ENCODE data around the gene KRT34.

Gene KRT34

DNA sequence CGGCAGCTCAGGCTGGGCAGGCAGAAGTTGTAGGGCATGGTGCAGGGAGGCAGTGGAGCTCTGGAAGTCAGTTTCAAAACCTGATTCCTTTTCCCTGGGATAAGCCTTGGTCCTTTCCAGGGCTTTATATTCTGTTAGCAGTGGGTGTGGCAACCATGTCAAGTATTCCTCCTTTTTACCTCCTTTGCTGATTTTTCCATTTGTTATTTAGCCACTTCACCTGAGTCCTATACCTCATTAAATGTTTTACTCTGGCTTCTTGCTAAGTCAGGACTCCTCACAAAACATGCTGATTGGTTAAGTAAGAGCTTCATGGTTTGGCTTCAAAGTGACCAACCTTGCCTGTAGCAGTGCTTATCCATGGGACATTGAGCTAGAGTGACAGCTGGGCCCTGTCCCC is 12.4 kb downstream of the KRT34 start, which contains the start of gene KRT33B:
KRT33B (minus strand) TSS at position 101 of the 400 bp plus-strand sequence; CDS start at position 38, 63 bp downstream.
- DNase-seq (ENCODE audit: low spot score), result no peak
- TF ChIP-seq, protein P1, sequence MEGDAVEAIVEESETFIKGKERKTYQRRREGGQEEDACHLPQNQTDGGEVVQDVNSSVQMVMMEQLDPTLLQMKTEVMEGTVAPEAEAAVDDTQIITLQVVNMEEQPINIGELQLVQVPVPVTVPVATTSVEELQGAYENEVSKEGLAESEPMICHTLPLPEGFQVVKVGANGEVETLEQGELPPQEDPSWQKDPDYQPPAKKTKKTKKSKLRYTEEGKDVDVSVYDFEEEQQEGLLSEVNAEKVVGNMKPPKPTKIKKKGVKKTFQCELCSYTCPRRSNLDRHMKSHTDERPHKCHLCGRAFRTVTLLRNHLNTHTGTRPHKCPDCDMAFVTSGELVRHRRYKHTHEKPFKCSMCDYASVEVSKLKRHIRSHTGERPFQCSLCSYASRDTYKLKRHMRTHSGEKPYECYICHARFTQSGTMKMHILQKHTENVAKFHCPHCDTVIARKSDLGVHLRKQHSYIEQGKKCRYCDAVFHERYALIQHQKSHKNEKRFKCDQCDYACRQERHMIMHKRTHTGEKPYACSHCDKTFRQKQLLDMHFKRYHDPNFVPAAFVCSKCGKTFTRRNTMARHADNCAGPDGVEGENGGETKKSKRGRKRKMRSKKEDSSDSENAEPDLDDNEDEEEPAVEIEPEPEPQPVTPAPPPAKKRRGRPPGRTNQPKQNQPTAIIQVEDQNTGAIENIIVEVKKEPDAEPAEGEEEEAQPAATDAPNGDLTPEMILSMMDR (IDR thresholded peaks at IDR 0.05; ENCODE audit: extremely low read depth, insufficient read depth, missing control alignments), result no peak
- in situ Hi-C loops (cut with MboI; ENCODE audit: low pct_unique_long_range_greater_than_20kb, low sequenced_read_pairs, unreplicated experiment), result no loop called here

DNA sequence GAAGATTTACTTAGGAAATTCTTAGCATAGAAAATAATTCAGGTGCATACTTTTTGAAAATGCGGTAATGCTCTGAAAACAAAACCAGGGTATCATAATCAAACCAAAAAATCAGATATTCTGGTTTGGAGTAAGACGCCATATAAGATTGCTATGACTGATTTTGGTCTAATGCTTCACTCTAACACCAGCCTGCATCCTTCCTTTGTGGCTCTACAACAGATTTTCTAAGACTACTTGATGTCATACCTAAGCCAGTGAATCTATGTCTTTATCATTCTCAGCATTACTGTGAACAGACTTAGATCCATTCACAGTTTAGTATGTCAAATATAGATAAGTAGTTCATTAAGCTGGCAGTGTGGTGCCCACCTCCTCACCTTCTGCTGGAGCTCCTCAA is 13.1 kb downstream of the KRT34 start:
- in situ Hi-C loops (cut with MboI; ENCODE audit: low pct_unique_long_range_greater_than_20kb, low sequenced_read_pairs, unreplicated experiment), result no loop called here
- TF ChIP-seq, protein P1 (IDR thresholded peaks at IDR 0.05; ENCODE audit: extremely low read depth, insufficient read depth, missing control alignments), result no peak
- DNase-seq (ENCODE audit: low spot score), result no peak

DNA sequence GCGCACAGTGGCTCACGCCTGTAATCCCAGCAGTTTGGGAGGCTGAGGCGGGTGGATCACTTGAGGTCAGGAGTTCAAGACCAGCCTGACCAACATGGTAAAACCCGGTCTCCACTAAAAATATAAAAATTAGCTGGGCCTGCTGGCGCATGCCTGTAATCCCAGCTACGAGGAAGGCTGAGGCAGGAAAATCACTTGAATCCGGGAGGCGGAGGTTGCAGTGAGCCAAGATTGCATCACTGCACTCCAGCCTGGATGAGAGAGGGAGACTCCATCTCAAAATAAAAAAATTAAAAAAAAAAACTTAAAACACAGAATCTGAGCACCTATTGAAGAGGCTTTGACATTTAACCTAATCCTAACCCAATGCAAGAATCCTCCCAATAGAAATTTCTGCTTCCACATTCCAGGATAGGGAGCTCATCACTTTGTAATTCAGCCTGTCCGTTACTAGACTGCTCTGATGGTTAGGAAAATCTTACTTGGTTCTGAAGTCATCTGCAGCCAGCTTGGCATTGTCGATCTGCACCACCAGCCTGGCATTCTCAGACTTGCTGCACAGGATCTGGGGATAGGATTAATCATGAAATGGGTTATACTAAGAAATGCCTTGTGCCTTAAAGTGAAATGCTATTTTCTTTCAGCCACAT is 14.6 kb downstream of the KRT34 start:
- no peak for DNase-seq (ENCODE audit: low spot score)
- in situ Hi-C loops (cut with MboI; ENCODE audit: low pct_unique_long_range_greater_than_20kb, low sequenced_read_pairs, unreplicated experiment), result no loop called here
- TF ChIP-seq, protein P1 (IDR thresholded peaks at IDR 0.05; ENCODE audit: extremely low read depth, insufficient read depth, missing control alignments), result no peak

DNA sequence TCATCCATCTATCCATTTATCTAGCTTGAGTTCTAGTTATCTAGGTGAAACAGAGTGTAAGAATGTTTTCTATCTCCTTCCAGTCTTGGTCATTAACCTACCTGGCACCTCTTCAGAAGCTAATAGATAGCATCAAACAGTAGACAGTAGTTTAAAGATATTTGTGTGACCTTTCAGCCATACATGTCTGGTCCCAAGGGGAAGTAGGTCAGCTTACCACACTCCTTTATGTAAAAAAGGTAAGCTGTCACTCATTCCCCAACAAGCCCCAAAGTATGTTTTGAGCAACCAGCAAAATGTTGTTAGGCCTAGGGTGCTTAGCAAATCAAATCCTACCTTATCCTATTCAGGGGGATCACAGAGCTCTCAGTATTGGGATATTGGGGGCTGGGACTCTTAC is 16.0 kb downstream of the KRT34 start:
- in situ Hi-C loops (cut with MboI; ENCODE audit: low pct_unique_long_range_greater_than_20kb, low sequenced_read_pairs, unreplicated experiment), result no loop called here
- no peak for DNase-seq (ENCODE audit: low spot score)
- TF ChIP-seq, protein P1 (IDR thresholded peaks at IDR 0.05; ENCODE audit: extremely low read depth, insufficient read depth, missing control alignments), result no peak

DNA sequence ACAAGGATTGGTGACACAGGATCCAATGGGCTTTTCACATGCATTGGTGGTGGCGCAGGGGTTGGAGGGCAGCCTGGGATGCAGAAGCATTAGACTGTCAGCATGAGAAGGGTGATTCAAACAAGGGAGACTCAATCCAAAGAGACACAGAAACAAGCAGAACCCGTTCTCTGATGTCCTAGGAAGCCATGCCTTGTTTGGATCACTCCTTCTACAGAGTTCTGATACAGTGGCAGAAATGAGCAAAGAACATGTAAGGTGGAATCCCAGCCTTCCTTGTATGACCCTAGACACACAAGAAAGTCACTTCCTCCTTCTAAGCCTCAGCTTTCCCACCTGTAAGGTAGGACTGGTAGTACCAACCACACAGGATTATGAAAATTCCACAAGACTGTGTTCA is 18.2 kb downstream of the KRT34 start:
- in situ Hi-C loops (cut with MboI; ENCODE audit: low pct_unique_long_range_greater_than_20kb, low sequenced_read_pairs, unreplicated experiment), result no loop called here
- DNase-seq (ENCODE audit: low spot score), result no peak
- TF ChIP-seq, protein P1 (IDR thresholded peaks at IDR 0.05; ENCODE audit: extremely low read depth, insufficient read depth, missing control alignments), result no peak

DNA sequence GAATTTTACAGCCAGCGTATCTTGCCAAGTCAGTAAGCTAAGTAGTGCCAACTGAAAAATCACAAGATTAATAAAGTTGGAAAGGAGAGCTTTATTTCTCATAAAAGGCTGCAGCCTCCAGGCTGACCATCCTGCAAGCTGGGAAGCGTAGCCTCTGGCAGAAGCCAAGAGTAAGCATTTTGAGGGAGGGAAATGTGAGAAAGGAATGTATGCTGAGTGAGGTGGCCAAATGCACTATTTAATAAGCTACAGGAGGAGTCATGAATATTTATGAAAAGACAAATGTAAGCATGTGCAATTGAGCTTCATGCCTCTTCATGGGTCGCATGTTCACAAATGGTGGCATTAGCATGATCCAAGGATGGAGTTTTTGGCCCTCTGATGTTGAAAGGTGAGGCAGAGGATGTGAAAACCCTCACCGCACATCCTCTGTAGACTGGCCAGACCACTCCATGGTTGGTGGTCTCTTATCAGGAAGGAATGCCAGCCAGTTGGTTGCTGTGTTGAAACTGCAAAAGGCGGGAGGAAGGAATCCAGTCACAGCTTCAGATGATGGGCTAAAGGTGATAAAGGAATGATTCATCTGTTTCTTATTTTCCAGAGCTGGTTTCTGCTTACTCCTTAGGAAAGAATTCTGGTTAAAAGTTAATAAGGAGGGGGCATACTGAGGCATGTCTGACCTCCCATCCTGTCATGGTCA is 21.7 kb downstream of the KRT34 start:
- TF ChIP-seq, protein P1 (IDR thresholded peaks at IDR 0.05; ENCODE audit: extremely low read depth, insufficient read depth, missing control alignments), result no peak
- no peak for DNase-seq (ENCODE audit: low spot score)
- in situ Hi-C loops (cut with MboI; ENCODE audit: low pct_unique_long_range_greater_than_20kb, low sequenced_read_pairs, unreplicated experiment), result no loop called here
